ENCODE measurements around the gene NATD1.

DNA sequence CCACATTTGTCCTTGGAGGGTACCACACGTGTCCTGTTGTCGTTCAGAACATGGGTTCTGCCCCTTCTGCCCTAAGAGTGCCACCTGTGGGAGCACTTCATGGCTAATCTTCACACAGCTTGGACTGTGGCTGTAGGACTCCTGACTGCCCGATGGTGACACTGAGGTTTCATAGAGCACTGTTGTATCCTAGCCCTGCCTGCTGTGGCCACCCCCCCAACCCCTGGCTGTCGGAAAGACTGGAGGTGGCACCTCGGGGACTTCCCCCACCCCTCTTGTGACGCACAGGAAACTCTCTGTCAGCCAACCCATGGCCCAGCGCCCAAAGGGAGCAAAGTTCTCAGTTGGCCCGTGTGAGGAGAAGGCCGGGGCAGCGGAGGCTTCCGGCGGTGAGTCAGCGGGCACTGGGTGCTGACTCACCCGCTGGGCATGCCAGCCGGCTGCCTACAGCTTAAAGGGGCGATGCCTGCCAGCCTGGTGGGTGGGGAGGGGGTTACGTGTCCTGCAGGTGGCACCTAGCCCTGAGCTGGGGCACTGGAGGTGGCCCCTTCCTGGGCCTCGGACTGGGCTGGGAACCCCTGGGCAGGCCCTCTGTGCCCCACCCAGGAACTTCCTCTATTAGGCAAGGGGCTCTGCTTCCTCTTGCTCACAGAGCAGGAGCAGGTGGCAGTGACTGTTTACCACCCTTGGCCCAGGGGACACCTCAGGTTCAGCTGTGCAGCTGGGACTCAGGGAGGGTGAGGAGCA is 34.7 kb upstream of the NATD1 start:
- TF ChIP-seq ZNF384 (IDR thresholded peaks at IDR 0.05), result no peak
- TF ChIP-seq ELF4 (IDR thresholded peaks at IDR 0.05), result no peak
- TF ChIP-seq BHLHE40 (IDR thresholded peaks at IDR 0.05; ENCODE audit: borderline replicate concordance), result no peak
- no peak for TF ChIP-seq FOXM1 (IDR thresholded peaks at IDR 0.05; ENCODE audit: borderline replicate concordance)
- TF ChIP-seq L3MBTL2 (conservative IDR thresholded peaks at IDR 0.05), result no peak
- no peak for TF ChIP-seq NFRKB (IDR thresholded peaks at IDR 0.05)
- TF ChIP-seq, protein P1, sequence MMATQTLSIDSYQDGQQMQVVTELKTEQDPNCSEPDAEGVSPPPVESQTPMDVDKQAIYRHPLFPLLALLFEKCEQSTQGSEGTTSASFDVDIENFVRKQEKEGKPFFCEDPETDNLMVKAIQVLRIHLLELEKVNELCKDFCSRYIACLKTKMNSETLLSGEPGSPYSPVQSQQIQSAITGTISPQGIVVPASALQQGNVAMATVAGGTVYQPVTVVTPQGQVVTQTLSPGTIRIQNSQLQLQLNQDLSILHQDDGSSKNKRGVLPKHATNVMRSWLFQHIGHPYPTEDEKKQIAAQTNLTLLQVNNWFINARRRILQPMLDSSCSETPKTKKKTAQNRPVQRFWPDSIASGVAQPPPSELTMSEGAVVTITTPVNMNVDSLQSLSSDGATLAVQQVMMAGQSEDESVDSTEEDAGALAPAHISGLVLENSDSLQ (IDR thresholded peaks at IDR 0.05), result no peak
- TF ChIP-seq ARNT (IDR thresholded peaks at IDR 0.05), result no peak
- TF ChIP-seq FOXK2 (IDR thresholded peaks at IDR 0.05), result no peak
- no peak for TF ChIP-seq SUZ12 (IDR thresholded peaks at IDR 0.05)
- TF ChIP-seq HDGF (IDR thresholded peaks at IDR 0.05; ENCODE audit: borderline replicate concordance), result no peak
- no peak for TF ChIP-seq FOXA1 (IDR thresholded peaks at IDR 0.05)
- no peak for TF ChIP-seq CTBP1 (IDR thresholded peaks at IDR 0.05; ENCODE audit: borderline replicate concordance)
- no peak for TF ChIP-seq SP1 (IDR thresholded peaks at IDR 0.05)

Measured in HEK293T (cell line).